ENCODE measurements around the gene CCN2. TPM values are rescaled to one million over a fixed set of nuclear protein-coding genes. Genes with fewer than 3 reads are reported as not detected.

The CCN2 gene
- total RNA-seq, 5 donors from 2014 or later (not counting 1 experiment from before 2014, with no cell fraction given) = 0.49 to 1.3 (median 1.2) TPM; not detected in 2

- no peaks in the 10 kb centered on the region for H3K36me3 ChIP-seq (ENCODE audit: control insufficient read depth in 2 of 2, extremely low read depth in 1 of 2, insufficient read depth in 1 of 2, low read length in 1 of 2)
- H3K27ac Mint-ChIP-seq = no peak overlapping the region
- ChIA-PET POLR2A (no interaction called here), CTCF (interaction anchor here in 1 of 2 donors (0.8 kb wide), 1 partner anchor 14 kb away, joined by 3 read pairs; no protein-coding TSS in a partner anchor)
- no peak overlapping the region for H3K27ac ChIP-seq (ENCODE audit: low read length)
- H3K9me3 Mint-ChIP-seq = no peaks in the 10 kb centered on the region
- H3K4me1 ChIP-seq (ENCODE audit: control insufficient read depth in 1 of 2, extremely low read depth in 1 of 2, insufficient read depth in 2 of 2, low read length in 2 of 2) = peaks cover 0 to 9% of the 10 kb centered on the region in 2 experiments
- peaks cover 7 to 14% (median 10%) of the 10 kb centered on the region in 3 donors for H3K4me1 Mint-ChIP-seq
- DNase-seq (no peak), ATAC-seq (replicated peaks in 1 of 4) (no peak)
- WGBS (ENCODE audit: insufficient coverage) = 71% methylated on average over 1 of the region's 5 CpGs
- H3K9me3 ChIP-seq = no peaks in the 10 kb centered on the region
- no peaks in the 10 kb centered on the region for H3K36me3 Mint-ChIP-seq
- no peak overlapping the region for H3K4me3 Mint-ChIP-seq
- H3K27me3 ChIP-seq (replicated peaks in 1 of 2; ENCODE audit: control insufficient read depth in 2 of 2, extremely low read depth in 1 of 2, insufficient read depth in 2 of 2, low read length in 1 of 2) = peaks cover 10 to 16% of the 10 kb centered on the region in 2 experiments
- peaks cover 38 to 43% of the 10 kb centered on the region in 2 donors for H3K27me3 Mint-ChIP-seq
- no peak overlapping the region for H3K4me3 ChIP-seq (ENCODE audit: control insufficient read depth in 1 of 2, extremely low read depth in 1 of 2, low read length in 1 of 2)
These were observed 4.7 kb downstream of the CCN2 start for GRCh38 chr6:131946404-131946991.

GRCh38 chr6:131945971-131946370, 5.2 kb downstream of the CCN2 start:
- Mint-ChIP-seq H3K27ac (no peak overlapping the region), H3K4me1 (peaks cover 7 to 12% (median 7%) of the 10 kb centered on the region in 3 donors), H3K9me3 (no peaks in the 10 kb centered on the region), H3K4me3 (no peak overlapping the region), H3K27me3 (peaks cover 35 to 41% of the 10 kb centered on the region in 2 donors), H3K36me3 (no peaks in the 10 kb centered on the region)
- Histone ChIP-seq H3K4me1 (ENCODE audit: control insufficient read depth in 1 of 2, extremely low read depth in 1 of 2, insufficient read depth in 2 of 2, low read length in 2 of 2) (peaks cover 0 to 9% of the 10 kb centered on the region in 2 experiments), H3K36me3 (ENCODE audit: control insufficient read depth in 2 of 2, extremely low read depth in 1 of 2, insufficient read depth in 1 of 2, low read length in 1 of 2) (no peaks in the 10 kb centered on the region), H3K9me3 (no peaks in the 10 kb centered on the region), H3K4me3 (ENCODE audit: control insufficient read depth in 1 of 2, extremely low read depth in 1 of 2, low read length in 1 of 2) (no peak overlapping the region), H3K27me3 (replicated peaks in 1 of 2; ENCODE audit: control insufficient read depth in 2 of 2, extremely low read depth in 1 of 2, insufficient read depth in 2 of 2, low read length in 1 of 2) (peaks cover 10 to 13% of the 10 kb centered on the region in 2 experiments), H3K27ac (ENCODE audit: low read length) (no peak overlapping the region)
- ChIA-PET CTCF (interaction anchor here in 1 of 2 donors (0.8 kb wide), 1 partner anchor 13 kb away, joined by 3 read pairs; no protein-coding TSS in a partner anchor), POLR2A (no interaction called here)
- DNase-seq (no peak), ATAC-seq (replicated peaks in 1 of 4) (no peak)
- no CpG with 5 or more reads among the region's 1 CpG for WGBS (ENCODE audit: insufficient coverage)

GRCh38 chr6:131937703-131938631, 13.2 kb downstream of the CCN2 start:
- WGBS (ENCODE audit: insufficient coverage) = 60% methylated on average over 1 of the region's 8 CpGs
- Histone ChIP-seq H3K36me3 (ENCODE audit: control insufficient read depth in 2 of 2, extremely low read depth in 1 of 2, insufficient read depth in 1 of 2, low read length in 1 of 2) (no peaks in the 10 kb centered on the region), H3K27me3 (replicated peaks in 1 of 2; ENCODE audit: control insufficient read depth in 2 of 2, extremely low read depth in 1 of 2, insufficient read depth in 2 of 2, low read length in 1 of 2) (no peaks in the 10 kb centered on the region), H3K27ac (ENCODE audit: low read length) (no peak overlapping the region), H3K4me3 (ENCODE audit: control insufficient read depth in 1 of 2, extremely low read depth in 1 of 2, low read length in 1 of 2) (no peak overlapping the region), H3K4me1 (ENCODE audit: control insufficient read depth in 1 of 2, extremely low read depth in 1 of 2, insufficient read depth in 2 of 2, low read length in 2 of 2) (no peaks in the 10 kb centered on the region), H3K9me3 (no peaks in the 10 kb centered on the region)
- DNase-seq (no peak), ATAC-seq (replicated peaks in 1 of 4) (no peak)
- H3K9me3 Mint-ChIP-seq = no peaks in the 10 kb centered on the region
- no peaks in the 10 kb centered on the region for H3K36me3 Mint-ChIP-seq
- ChIA-PET POLR2A (no interaction called here), CTCF (no interaction called here)
- peaks cover 10 to 18% of the 10 kb centered on the region in 2 donors for H3K27me3 Mint-ChIP-seq
- H3K4me1 Mint-ChIP-seq = no peaks in the 10 kb centered on the region
- no peak overlapping the region for H3K27ac Mint-ChIP-seq
- no peak overlapping the region for H3K4me3 Mint-ChIP-seq

GRCh38 chr6:131937226-131937625, 13.9 kb downstream of the CCN2 start:
- Mint-ChIP-seq H3K9me3 (no peaks in the 10 kb centered on the region), H3K27me3 (peaks cover 15 to 18% of the 10 kb centered on the region in 2 donors), H3K4me1 (no peaks in the 10 kb centered on the region), H3K4me3 (no peak overlapping the region), H3K27ac (no peak overlapping the region), H3K36me3 (no peaks in the 10 kb centered on the region)
- no peaks in the 10 kb centered on the region for H3K4me1 ChIP-seq (ENCODE audit: control insufficient read depth in 1 of 2, extremely low read depth in 1 of 2, insufficient read depth in 2 of 2, low read length in 2 of 2)
- DNase-seq (no peak), ATAC-seq (replicated peaks in 1 of 4) (no peak)
- no peaks in the 10 kb centered on the region for H3K36me3 ChIP-seq (ENCODE audit: control insufficient read depth in 2 of 2, extremely low read depth in 1 of 2, insufficient read depth in 1 of 2, low read length in 1 of 2)
- CTCF ChIA-PET = no interaction called here
- no peaks in the 10 kb centered on the region for H3K9me3 ChIP-seq
- H3K27ac ChIP-seq (ENCODE audit: low read length) = no peak overlapping the region
- POLR2A ChIA-PET = no interaction called here
- WGBS (ENCODE audit: insufficient coverage) = 67% methylated on average over 1 of the region's 2 CpGs
- H3K4me3 ChIP-seq (ENCODE audit: control insufficient read depth in 1 of 2, extremely low read depth in 1 of 2, low read length in 1 of 2) = no peak overlapping the region
- peaks cover 0 to 1% of the 10 kb centered on the region in 2 experiments for H3K27me3 ChIP-seq (replicated peaks in 1 of 2; ENCODE audit: control insufficient read depth in 2 of 2, extremely low read depth in 1 of 2, insufficient read depth in 2 of 2, low read length in 1 of 2)

- Mint-ChIP-seq H3K9me3 (no peaks in the 10 kb centered on the region), H3K27me3 (peaks cover 17 to 18% of the 10 kb centered on the region in 2 donors), H3K4me3 (no peak overlapping the region), H3K36me3 (no peaks in the 10 kb centered on the region), H3K4me1 (no peaks in the 10 kb centered on the region), H3K27ac (no peak overlapping the region)
- DNase-seq = no peak
- Histone ChIP-seq H3K4me3 (ENCODE audit: control insufficient read depth in 1 of 2, extremely low read depth in 1 of 2, low read length in 1 of 2) (no peak overlapping the region), H3K27ac (ENCODE audit: low read length) (no peak overlapping the region), H3K27me3 (replicated peaks in 1 of 2; ENCODE audit: control insufficient read depth in 2 of 2, extremely low read depth in 1 of 2, insufficient read depth in 2 of 2, low read length in 1 of 2) (peaks cover 0 to 5% of the 10 kb centered on the region in 2 experiments), H3K36me3 (ENCODE audit: control insufficient read depth in 2 of 2, extremely low read depth in 1 of 2, insufficient read depth in 1 of 2, low read length in 1 of 2) (no peaks in the 10 kb centered on the region), H3K4me1 (ENCODE audit: control insufficient read depth in 1 of 2, extremely low read depth in 1 of 2, insufficient read depth in 2 of 2, low read length in 2 of 2) (no peaks in the 10 kb centered on the region), H3K9me3 (no peaks in the 10 kb centered on the region)
- POLR2A ChIA-PET = no interaction called here
- WGBS (ENCODE audit: insufficient coverage) = 67% methylated on average over 1 of the region's 4 CpGs
- no peak for ATAC-seq (replicated peaks in 1 of 4)
- CTCF ChIA-PET = interaction anchor here in 1 of 2 donors (1.4 kb wide), 1 partner anchor 13 kb away, joined by 3 read pairs; no protein-coding TSS in a partner anchor
These were observed 15.0 kb downstream of the CCN2 start for GRCh38 chr6:131936156-131936555.

GRCh38 chr6:131931063-131931750, 20.0 kb downstream of the CCN2 start:
- no peak overlapping the region for H3K4me3 ChIP-seq (ENCODE audit: control insufficient read depth in 1 of 2, extremely low read depth in 1 of 2, low read length in 1 of 2)
- H3K9me3 ChIP-seq = no peaks in the 10 kb centered on the region
- ChIA-PET CTCF (no interaction called here), POLR2A (no interaction called here)
- H3K36me3 ChIP-seq (ENCODE audit: control insufficient read depth in 2 of 2, extremely low read depth in 1 of 2, insufficient read depth in 1 of 2, low read length in 1 of 2) = no peaks in the 10 kb centered on the region
- DNase-seq (no peak), ATAC-seq (replicated peaks in 1 of 4) (no peak)
- Mint-ChIP-seq H3K27ac (no peak overlapping the region), H3K9me3 (no peaks in the 10 kb centered on the region), H3K4me1 (no peaks in the 10 kb centered on the region), H3K36me3 (no peaks in the 10 kb centered on the region), H3K27me3 (peaks cover 22 to 23% of the 10 kb centered on the region in 2 donors), H3K4me3 (no peak overlapping the region)
- no peak overlapping the region for H3K27ac ChIP-seq (ENCODE audit: low read length)
- 100% methylated on average over 1 of the region's 2 CpGs for WGBS (ENCODE audit: insufficient coverage)
- peaks cover 0 to 7% of the 10 kb centered on the region in 2 experiments for H3K27me3 ChIP-seq (replicated peaks in 1 of 2; ENCODE audit: control insufficient read depth in 2 of 2, extremely low read depth in 1 of 2, insufficient read depth in 2 of 2, low read length in 1 of 2)
- no peaks in the 10 kb centered on the region for H3K4me1 ChIP-seq (ENCODE audit: control insufficient read depth in 1 of 2, extremely low read depth in 1 of 2, insufficient read depth in 2 of 2, low read length in 2 of 2)

Data from T-cell (primary cell).